Neutrophil (primary cell): ENCODE data around the gene C15orf62.

ENCODE experiments used
- H3K27ac ChIP-seq: fragments of 200-600 bp; sonication (generic); 2 replicates; pipeline ENCODE4 v1.5.1; 2016; ENCODE audit warnings: mild to moderate bottlenecking, moderate library complexity
- H3K27me3 ChIP-seq: fragments of 200-600 bp; sonication (generic); 2 replicates; pipeline ENCODE4 v1.6.0; 2016; ENCODE audit warnings: mild to moderate bottlenecking
- H3K36me3 ChIP-seq: fragments of 200-600 bp; sonication (generic); 2 replicates; pipeline ENCODE4 v1.5.1; 2017
- H3K4me1 ChIP-seq, 2 experiments: fragments of 200-600 bp in 1 of 2; sonication (generic) in 1 of 2; 1 replicate in 1 of 2; 2 replicates in 1 of 2; pipeline versions ENCODE4 v1.5.1 to v1.6.1; 2013 to 2016; ENCODE audit warnings: low read depth in 1 of 2, low read length in 1 of 2, mild to moderate bottlenecking in 1 of 2, moderate library complexity in 1 of 2; ENCODE audit not compliant: control insufficient read depth in 1 of 2, insufficient read depth in 1 of 2
- H3K4me3 ChIP-seq, 2 experiments: fragments of 200-600 bp in 1 of 2; sonication (generic) in 1 of 2; 1 replicate in 1 of 2; 2 replicates in 1 of 2; pipeline ENCODE4 v1.5.1; 2013 to 2016; ENCODE audit warnings: low read depth in 1 of 2, low read length in 1 of 2, mild to moderate bottlenecking in 1 of 2, moderate library complexity in 1 of 2
- H3K9me3 ChIP-seq: fragments of 200-600 bp; sonication (generic); 2 replicates; pipeline ENCODE4 v1.5.1; 2016
- TF ChIP-seq, protein P1 (sequence below): fragments of 200-600 bp; sonication (generic); IDR thresholded peaks from 2 replicates; pipeline ENCODE4 v1.5.1; 2016; ENCODE audit warnings: antibody characterized with exemption

The C15orf62 gene

GRCh38 chr15:40792394-40792793 is 22.6 kb downstream of the C15orf62 start:
- Histone ChIP-seq H3K36me3 (no peaks in the 10 kb centered on the region), H3K27ac (no peak overlapping the region), H3K4me3 (no peak overlapping the region), H3K27me3 (no peaks in the 10 kb centered on the region), H3K9me3 (no peaks in the 10 kb centered on the region), H3K4me1 (peaks cover 22 to 25% of the 10 kb centered on the region in 2 experiments)
- TF ChIP-seq, protein P1, sequence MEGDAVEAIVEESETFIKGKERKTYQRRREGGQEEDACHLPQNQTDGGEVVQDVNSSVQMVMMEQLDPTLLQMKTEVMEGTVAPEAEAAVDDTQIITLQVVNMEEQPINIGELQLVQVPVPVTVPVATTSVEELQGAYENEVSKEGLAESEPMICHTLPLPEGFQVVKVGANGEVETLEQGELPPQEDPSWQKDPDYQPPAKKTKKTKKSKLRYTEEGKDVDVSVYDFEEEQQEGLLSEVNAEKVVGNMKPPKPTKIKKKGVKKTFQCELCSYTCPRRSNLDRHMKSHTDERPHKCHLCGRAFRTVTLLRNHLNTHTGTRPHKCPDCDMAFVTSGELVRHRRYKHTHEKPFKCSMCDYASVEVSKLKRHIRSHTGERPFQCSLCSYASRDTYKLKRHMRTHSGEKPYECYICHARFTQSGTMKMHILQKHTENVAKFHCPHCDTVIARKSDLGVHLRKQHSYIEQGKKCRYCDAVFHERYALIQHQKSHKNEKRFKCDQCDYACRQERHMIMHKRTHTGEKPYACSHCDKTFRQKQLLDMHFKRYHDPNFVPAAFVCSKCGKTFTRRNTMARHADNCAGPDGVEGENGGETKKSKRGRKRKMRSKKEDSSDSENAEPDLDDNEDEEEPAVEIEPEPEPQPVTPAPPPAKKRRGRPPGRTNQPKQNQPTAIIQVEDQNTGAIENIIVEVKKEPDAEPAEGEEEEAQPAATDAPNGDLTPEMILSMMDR, result no peak

DNA sequence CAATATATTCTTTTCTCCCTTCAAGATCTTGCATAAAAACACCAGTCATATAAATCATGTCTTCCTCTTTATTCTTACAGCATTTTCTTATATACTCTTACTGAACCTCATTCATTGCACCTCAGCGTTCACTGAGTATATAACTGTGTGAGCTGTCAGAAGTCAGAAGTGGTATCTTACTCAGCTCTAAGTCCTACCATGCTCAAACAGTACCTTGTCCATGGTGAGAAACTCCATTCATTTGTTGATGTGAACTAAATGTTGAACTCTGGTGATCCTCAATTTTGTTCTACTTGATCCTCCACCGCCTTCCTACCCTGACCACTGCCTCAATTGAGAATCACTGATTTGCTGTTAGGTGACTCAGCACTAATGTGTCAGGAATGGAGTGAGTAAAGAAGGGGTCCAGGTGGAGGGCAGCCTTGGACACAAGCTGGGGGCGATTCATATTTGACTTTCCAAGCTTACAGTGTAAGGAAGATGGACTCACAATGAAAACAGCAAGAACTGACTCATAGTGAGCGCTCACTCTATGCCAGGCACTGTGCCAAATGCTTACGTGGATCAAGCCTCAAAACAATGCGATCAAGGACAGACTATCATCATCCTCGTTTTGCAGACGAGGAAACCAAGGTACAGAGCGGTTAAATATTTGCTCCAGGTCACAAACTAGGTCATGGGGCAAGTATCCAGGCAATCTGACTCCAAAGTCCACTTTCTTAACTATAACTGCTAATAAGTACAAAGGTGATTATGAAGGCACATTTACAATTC is 23.6 kb downstream of the C15orf62 start:
- Histone ChIP-seq H3K27ac (no peak overlapping the region), H3K9me3 (no peaks in the 10 kb centered on the region), H3K27me3 (no peaks in the 10 kb centered on the region), H3K4me3 (no peak overlapping the region), H3K4me1 (peaks cover 15 to 17% of the 10 kb centered on the region in 2 experiments), H3K36me3 (no peaks in the 10 kb centered on the region)
- TF ChIP-seq, protein P1, result no peak

GRCh38 chr15:40796041-40796440 is 26.3 kb downstream of the C15orf62 start:
- Histone ChIP-seq H3K9me3 (no peaks in the 10 kb centered on the region), H3K4me1 (peaks cover 7% of the 10 kb centered on the region in 2 experiments), H3K4me3 (no peak overlapping the region), H3K27me3 (no peaks in the 10 kb centered on the region), H3K27ac (no peak overlapping the region), H3K36me3 (no peaks in the 10 kb centered on the region)
- TF ChIP-seq, protein P1, result no peak

DNA sequence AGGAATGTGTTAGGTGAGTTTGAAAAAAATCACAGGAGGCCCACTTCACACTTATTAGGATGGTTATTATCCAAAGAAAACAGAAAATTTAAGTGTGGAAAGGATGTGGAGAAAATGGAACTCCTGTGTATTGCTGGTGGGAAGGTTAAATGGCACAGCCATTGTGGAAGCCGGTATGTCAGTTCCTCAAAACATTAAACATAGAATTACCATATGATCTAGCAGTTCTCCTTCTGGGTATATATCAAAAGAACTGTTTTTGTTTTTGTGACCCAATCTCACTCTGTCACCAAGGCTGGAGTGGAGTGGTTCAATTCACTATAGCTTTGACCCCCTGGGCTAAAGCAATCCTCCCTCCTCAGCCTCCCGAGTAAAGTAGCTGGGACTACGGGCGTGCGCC is 26.7 kb downstream of the C15orf62 start:
- Histone ChIP-seq H3K27ac (no peak overlapping the region), H3K9me3 (no peaks in the 10 kb centered on the region), H3K4me1 (peaks cover 7% of the 10 kb centered on the region in 2 experiments), H3K36me3 (no peaks in the 10 kb centered on the region), H3K4me3 (no peak overlapping the region), H3K27me3 (no peaks in the 10 kb centered on the region)
- TF ChIP-seq, protein P1, result no peak

DNA sequence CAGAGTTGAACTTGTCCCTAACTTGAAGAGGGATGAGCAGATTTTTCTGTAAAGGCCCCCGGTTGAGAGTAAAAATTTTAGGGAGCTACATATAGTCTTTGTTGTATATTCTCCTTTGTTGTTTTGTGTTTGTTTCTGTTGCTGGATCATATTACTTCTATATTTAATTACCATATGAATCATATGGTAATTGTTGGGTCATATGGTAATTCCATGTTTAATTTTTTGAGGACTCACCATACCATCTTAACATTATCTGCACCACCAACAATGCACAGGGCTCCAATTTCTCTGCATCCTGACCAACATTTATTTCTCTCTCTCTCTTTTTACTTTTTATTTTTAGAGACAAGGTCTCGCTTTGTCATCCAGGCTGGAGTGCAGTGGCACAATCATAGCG is 29.7 kb downstream of the C15orf62 start:
- Histone ChIP-seq H3K27me3 (no peaks in the 10 kb centered on the region), H3K36me3 (no peaks in the 10 kb centered on the region), H3K9me3 (no peaks in the 10 kb centered on the region), H3K4me1 (peaks cover 7% of the 10 kb centered on the region in 2 experiments), H3K27ac (no peak overlapping the region), H3K4me3 (no peak overlapping the region)
- TF ChIP-seq, protein P1, result no peak
